ENCODE data around the gene TMEM205. TPM values are rescaled to one million over a fixed set of nuclear protein-coding genes. Genes with fewer than 3 reads are reported as not detected.
A peak's percentile ranks its signal among the peaks of the same experiment; 100 is the strongest.

The TMEM205 gene
- total and polyA plus RNA-seq, 10 of the 15 experiments (the other 5 are each of a cell fraction or from before 2014, with no cell fraction given), result 27.8 to 144 (median 88.3) TPM

GRCh38 chr19:11373885-11374432 is 27.9 kb upstream of the TMEM205 start (continued):
- TF ChIP-seq, protein P1, sequence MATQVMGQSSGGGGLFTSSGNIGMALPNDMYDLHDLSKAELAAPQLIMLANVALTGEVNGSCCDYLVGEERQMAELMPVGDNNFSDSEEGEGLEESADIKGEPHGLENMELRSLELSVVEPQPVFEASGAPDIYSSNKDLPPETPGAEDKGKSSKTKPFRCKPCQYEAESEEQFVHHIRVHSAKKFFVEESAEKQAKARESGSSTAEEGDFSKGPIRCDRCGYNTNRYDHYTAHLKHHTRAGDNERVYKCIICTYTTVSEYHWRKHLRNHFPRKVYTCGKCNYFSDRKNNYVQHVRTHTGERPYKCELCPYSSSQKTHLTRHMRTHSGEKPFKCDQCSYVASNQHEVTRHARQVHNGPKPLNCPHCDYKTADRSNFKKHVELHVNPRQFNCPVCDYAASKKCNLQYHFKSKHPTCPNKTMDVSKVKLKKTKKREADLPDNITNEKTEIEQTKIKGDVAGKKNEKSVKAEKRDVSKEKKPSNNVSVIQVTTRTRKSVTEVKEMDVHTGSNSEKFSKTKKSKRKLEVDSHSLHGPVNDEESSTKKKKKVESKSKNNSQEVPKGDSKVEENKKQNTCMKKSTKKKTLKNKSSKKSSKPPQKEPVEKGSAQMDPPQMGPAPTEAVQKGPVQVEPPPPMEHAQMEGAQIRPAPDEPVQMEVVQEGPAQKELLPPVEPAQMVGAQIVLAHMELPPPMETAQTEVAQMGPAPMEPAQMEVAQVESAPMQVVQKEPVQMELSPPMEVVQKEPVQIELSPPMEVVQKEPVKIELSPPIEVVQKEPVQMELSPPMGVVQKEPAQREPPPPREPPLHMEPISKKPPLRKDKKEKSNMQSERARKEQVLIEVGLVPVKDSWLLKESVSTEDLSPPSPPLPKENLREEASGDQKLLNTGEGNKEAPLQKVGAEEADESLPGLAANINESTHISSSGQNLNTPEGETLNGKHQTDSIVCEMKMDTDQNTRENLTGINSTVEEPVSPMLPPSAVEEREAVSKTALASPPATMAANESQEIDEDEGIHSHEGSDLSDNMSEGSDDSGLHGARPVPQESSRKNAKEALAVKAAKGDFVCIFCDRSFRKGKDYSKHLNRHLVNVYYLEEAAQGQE (IDR thresholded peaks at IDR 0.05; ENCODE audit: low read depth, low read length), result no peak
- TF ChIP-seq ETV6 (conservative IDR thresholded peaks at IDR 0.05 in 1 of 2, IDR thresholded peaks at IDR 0.05 in 1 of 2; ENCODE audit: borderline replicate concordance in 1 of 2, low read depth in 1 of 2) (no peak), ZNF207 (IDR thresholded peaks at IDR 0.05; ENCODE audit: borderline replicate concordance) (no peak; the same call in 1 of the 2 replicates), RUNX3 (IDR thresholded peaks at IDR 0.05; ENCODE audit: low read length) (0 out of 2 replicates have a peak, but pooled peaks have one; percentile 13), DPF2 (IDR thresholded peaks at IDR 0.05) (no peak), BCL11A (IDR thresholded peaks at IDR 0.05; ENCODE audit: low read depth, low read length) (no peak), BRCA1 (IDR thresholded peaks at IDR 0.05; ENCODE audit: low read depth, low read length) (no peak), NKRF (conservative IDR thresholded peaks at IDR 0.05) (peak; percentile 30; the same call in 1 of the 2 replicates), STAT1 (conservative IDR thresholded peaks at IDR 0.05) (no peak), SMAD5 (IDR thresholded peaks at IDR 0.05; ENCODE audit: low read depth) (no peak), HDGF (IDR thresholded peaks at IDR 0.05) (no peak), POLR2AphosphoS5 (IDR thresholded peaks at IDR 0.05; ENCODE audit: low read length) (no peak), PAX5 (IDR thresholded peaks at IDR 0.05; ENCODE audit: borderline replicate concordance, low read depth, low read length) (no peak), HDAC6 (IDR thresholded peaks at IDR 0.05; ENCODE audit: unreplicated experiment) (no peak), ESRRA (IDR thresholded peaks at IDR 0.05; ENCODE audit: low read length) (peak; percentile 59; the same call in 1 of the 2 replicates), RB1 (IDR thresholded peaks at IDR 0.05; ENCODE audit: borderline replicate concordance) (no peak), EGR1 (IDR thresholded peaks at IDR 0.05; ENCODE audit: borderline replicate concordance in 1 of 2, low read depth in 2 of 2, low read length in 2 of 2) (no peak)
- TF ChIP-seq, protein P2, sequence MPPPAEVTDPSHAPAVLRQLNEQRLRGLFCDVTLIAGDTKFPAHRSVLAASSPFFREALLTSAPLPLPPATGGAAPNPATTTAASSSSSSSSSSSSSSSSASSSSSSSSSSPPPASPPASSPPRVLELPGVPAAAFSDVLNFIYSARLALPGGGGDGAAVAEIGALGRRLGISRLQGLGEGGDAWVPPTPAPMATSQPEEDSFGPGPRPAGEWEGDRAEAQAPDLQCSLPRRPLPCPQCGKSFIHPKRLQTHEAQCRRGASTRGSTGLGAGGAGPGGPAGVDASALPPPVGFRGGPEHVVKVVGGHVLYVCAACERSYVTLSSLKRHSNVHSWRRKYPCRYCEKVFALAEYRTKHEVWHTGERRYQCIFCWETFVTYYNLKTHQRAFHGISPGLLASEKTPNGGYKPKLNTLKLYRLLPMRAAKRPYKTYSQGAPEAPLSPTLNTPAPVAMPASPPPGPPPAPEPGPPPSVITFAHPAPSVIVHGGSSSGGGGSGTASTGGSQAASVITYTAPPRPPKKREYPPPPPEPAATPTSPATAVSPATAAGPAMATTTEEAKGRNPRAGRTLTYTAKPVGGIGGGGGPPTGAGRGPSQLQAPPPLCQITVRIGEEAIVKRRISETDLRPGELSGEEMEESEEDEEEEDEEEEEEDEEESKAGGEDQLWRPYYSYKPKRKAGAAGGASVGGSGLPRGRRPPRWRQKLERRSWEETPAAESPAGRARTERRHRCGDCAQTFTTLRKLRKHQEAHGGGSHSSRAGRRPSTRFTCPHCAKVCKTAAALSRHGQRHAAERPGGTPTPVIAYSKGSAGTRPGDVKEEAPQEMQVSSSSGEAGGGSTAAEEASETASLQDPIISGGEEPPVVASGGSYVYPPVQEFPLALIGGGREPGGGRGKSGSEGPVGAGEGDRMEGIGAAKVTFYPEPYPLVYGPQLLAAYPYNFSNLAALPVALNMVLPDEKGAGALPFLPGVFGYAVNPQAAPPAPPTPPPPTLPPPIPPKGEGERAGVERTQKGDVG (CRISPR knock-in tag; IDR thresholded peaks at IDR 0.05), result no peak
- TF ChIP-seq, protein P3, sequence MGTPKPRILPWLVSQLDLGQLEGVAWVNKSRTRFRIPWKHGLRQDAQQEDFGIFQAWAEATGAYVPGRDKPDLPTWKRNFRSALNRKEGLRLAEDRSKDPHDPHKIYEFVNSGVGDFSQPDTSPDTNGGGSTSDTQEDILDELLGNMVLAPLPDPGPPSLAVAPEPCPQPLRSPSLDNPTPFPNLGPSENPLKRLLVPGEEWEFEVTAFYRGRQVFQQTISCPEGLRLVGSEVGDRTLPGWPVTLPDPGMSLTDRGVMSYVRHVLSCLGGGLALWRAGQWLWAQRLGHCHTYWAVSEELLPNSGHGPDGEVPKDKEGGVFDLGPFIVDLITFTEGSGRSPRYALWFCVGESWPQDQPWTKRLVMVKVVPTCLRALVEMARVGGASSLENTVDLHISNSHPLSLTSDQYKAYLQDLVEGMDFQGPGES (IDR thresholded peaks at IDR 0.05), result no peak
- TF ChIP-seq, protein P4, sequence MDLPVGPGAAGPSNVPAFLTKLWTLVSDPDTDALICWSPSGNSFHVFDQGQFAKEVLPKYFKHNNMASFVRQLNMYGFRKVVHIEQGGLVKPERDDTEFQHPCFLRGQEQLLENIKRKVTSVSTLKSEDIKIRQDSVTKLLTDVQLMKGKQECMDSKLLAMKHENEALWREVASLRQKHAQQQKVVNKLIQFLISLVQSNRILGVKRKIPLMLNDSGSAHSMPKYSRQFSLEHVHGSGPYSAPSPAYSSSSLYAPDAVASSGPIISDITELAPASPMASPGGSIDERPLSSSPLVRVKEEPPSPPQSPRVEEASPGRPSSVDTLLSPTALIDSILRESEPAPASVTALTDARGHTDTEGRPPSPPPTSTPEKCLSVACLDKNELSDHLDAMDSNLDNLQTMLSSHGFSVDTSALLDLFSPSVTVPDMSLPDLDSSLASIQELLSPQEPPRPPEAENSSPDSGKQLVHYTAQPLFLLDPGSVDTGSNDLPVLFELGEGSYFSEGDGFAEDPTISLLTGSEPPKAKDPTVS (IDR thresholded peaks at IDR 0.05; ENCODE audit: low read depth, low read length), result no peak
